HepG2 (cell line): ENCODE measurements around the gene HMCN1. TPM values are rescaled to one million over a fixed set of nuclear protein-coding genes. Genes with fewer than 3 reads are reported as not detected.
"Not testable (repeated sequence)": the region's sequence is repeated elsewhere in the genome, so short reads cannot be mapped to it uniquely, and the experiment has no call there.

ENCODE experiments used
- ATAC-seq: fragments of 200-7000 bp; cut with Tn5 transposase; 3 replicates; pipeline ENCODE4 v1.9.1; 2020; ENCODE audit warnings: mild to moderate bottlenecking, moderate library complexity
- BruUV-seq: library from RNA; stranded (reverse); fragments of 400-500 nt; replicated peaks from 2 replicates; lab custom pipeline; 2021; lab: Mats Ljungman, UMichigan
- CTCF ChIA-PET: fragments of 300-600 bp; formaldehyde crosslinking; extraction: SDS; loops from one replicate; lab custom pipeline; 2021; ENCODE audit warnings: low total read pairs, inconsistent platforms, low intra/inter-chr PET ratio; lab: Yijun Ruan, JAX
- POLR2A ChIA-PET: fragments of 350-600 bp; sonication (Branson Sonifier 250); formaldehyde crosslinking; loops from one replicate; lab custom pipeline; 2020; ENCODE audit warnings: antibody characterized with exemption, inconsistent platforms; lab: Yijun Ruan, JAX
- DNase-seq: peaks from one replicate; pipeline ENCODE4 v3.0.0-alpha.2; 2015; ENCODE audit warnings: low spot score
- FAIRE-seq: peaks from 3 replicates; lab custom pipeline; 2011; peaks lifted over from hg19 to GRCh38; lab: Jason Lieb, UNC
- H2AFZ ChIP-seq: one replicate; pipeline ENCODE4 v1.6.1; 2011; ENCODE audit warnings: low read length, inconsistent platforms
- H3K27ac ChIP-seq: fragments of 300-600 bp; 3 replicates; pipeline ENCODE4 v1.8.0; 2011; ENCODE audit warnings: mixed run types, mild to moderate bottlenecking, mixed read lengths, low read length, inconsistent platforms; ENCODE audit not compliant: insufficient read depth; ENCODE audit errors: extremely low read length
- H3K27me3 ChIP-seq, 2 experiments: fragments of 200-600 bp in 1 of 2; 2 replicates in 1 of 2; 3 replicates in 1 of 2; pipeline versions ENCODE4 v1.6.0 to v1.8.0; 2011; ENCODE audit warnings: low read length in 2 of 2, mild to moderate bottlenecking in 2 of 2, moderate library complexity in 2 of 2, inconsistent platforms in 1 of 2; ENCODE audit not compliant: insufficient read depth in 2 of 2, control insufficient read depth in 1 of 2
- H3K36me3 ChIP-seq, 2 experiments: fragments of 200-600 bp in 1 of 2; replicated peaks in 1 of 2; 2 replicates in 1 of 2; 3 replicates in 1 of 2; pipeline versions ENCODE4 v1.5.1 to v1.8.0; 2011; ENCODE audit warnings: low read length in 2 of 2, inconsistent platforms in 1 of 2; ENCODE audit not compliant: insufficient read depth in 2 of 2, control insufficient read depth in 1 of 2
- H3K4me1 ChIP-seq: 2 replicates; pipeline ENCODE4 v1.5.1; 2012; ENCODE audit warnings: low read length, inconsistent platforms; ENCODE audit not compliant: insufficient read depth
- H3K4me2 ChIP-seq: 2 replicates; pipeline ENCODE4 v1.6.0; 2011; ENCODE audit warnings: low read depth, low read length, inconsistent platforms
- H3K4me3 ChIP-seq, 3 experiments: fragments of 200-600 bp in 1 of 3; sonication (generic), shearing (Covaris generic) in 1 of 3; replicated peaks in 1 of 3; 2 replicates each; pipeline ENCODE4 v1.5.1; 2011 to 2016; ENCODE audit warnings: low read length in 3 of 3, inconsistent platforms in 2 of 3, low read depth in 2 of 3, mild to moderate bottlenecking in 2 of 3, control low read depth in 1 of 3, mixed read lengths in 1 of 3; ENCODE audit not compliant: insufficient read depth in 1 of 3
- H3K79me2 ChIP-seq: one replicate; pipeline ENCODE4 v1.6.1; 2011; ENCODE audit warnings: low read length, inconsistent platforms; ENCODE audit not compliant: insufficient read depth
- H3K9ac ChIP-seq: 2 replicates; pipeline ENCODE4 v1.6.0; 2011; ENCODE audit warnings: mild to moderate bottlenecking, low read depth, low read length, inconsistent platforms; ENCODE audit not compliant: insufficient read depth
- H3K9me3 ChIP-seq: 2 replicates; pipeline ENCODE4 v1.5.1; 2012; ENCODE audit warnings: mild to moderate bottlenecking, low read length
- H4K20me1 ChIP-seq: 2 replicates; pipeline ENCODE4 v1.6.0; 2011; ENCODE audit warnings: inconsistent platforms, mild to moderate bottlenecking, low read length, moderate library complexity; ENCODE audit not compliant: insufficient read depth
- ZFP36 ChIP-seq: fragments of 150-350 bp; IDR thresholded peaks from 2 replicates; pipeline ENCODE4 v1.6.1; 2018; ENCODE audit warnings: borderline replicate concordance, low read length, low read depth; ENCODE audit not compliant: partially characterized antibody
- WGBS: methylation state at CpG from one replicate; pipeline ENCODE4 v1.1.6; 2017; ENCODE audit warnings: low lambda C conversion rate; 5-methylcytosine and 5-hydroxymethylcytosine counted together
- in situ Hi-C: cut with HindIII; loops from 2 replicates; pipeline ENCODE4 v1.10.0; 2017; ENCODE audit warnings: low pct_unique_long_range_greater_than_20kb; ENCODE audit not compliant: extremely low pct_ligation_motif_present
- intact Hi-C: fragments of 100-400 bp; cut with micrococcal nuclease; formaldehyde crosslinking; loops from one replicate; pipeline ENCODE4 v1.10.0; 2022; ENCODE audit not compliant: unreplicated experiment
- polyA plus RNA-seq, 8 experiments: library from polyadenylated mRNA; depleted of rRNA in 3 of 8; stranded (reverse) in 7 of 8; unstranded in 1 of 8; fragments of >200 nt; fragmentation: Illumina TruSeq in 4 of 8; extraction: Trizol in 4 of 8; gene quantifications; 2 replicates each; pipeline versions ENCODE4 v1.2.1 to v1.2.3, GENCODE V29; 2011 to 2016; ENCODE audit warnings: low read depth in 4 of 8, missing spikeins in 1 of 8, mixed read lengths in 1 of 8; ENCODE audit not compliant: insufficient read depth in 1 of 8
- total RNA-seq, 5 experiments: library from RNA; depleted of rRNA; stranded (reverse); fragments of >200 nt; fragmentation: Illumina TruSeq; extraction: Trizol; gene quantifications; 2 replicates each; pipeline ENCODE4 v1.2.3, GENCODE V29; 2016; ENCODE audit warnings: low read depth in 1 of 5

Gene HMCN1
- total and polyA plus RNA-seq, 2 of the 13 experiments (the other 11 are each of a cell fraction or from before 2014, with no cell fraction given) = 0.03 TPM; not detected in 1

- no peak overlapping the region for H3K4me3 ChIP-seq
- no peak overlapping the region for H3K9ac ChIP-seq
- no peaks in the 10 kb centered on the region for H3K79me2 ChIP-seq
- H4K20me1 ChIP-seq = no peaks in the 10 kb centered on the region
- intact Hi-C loops = no loop called here
- no peaks in the 10 kb centered on the region for H3K4me1 ChIP-seq
- ATAC-seq = no peak
- BruUV-seq = no TSS peak
- ChIA-PET CTCF (no interaction called here), POLR2A (no interaction called here)
- in situ Hi-C loops = no loop called here
- no peak for FAIRE-seq
- no peaks in the 10 kb centered on the region for H3K9me3 ChIP-seq
- no peak for DNase-seq
- no peak overlapping the region for H3K4me2 ChIP-seq
- TF ChIP-seq ZFP36 = no peak
- H3K27ac ChIP-seq = no peak overlapping the region
- 2% methylated on average over 5 of the region's 5 CpGs for WGBS
- H2AFZ ChIP-seq = no peak overlapping the region
- H3K27me3 ChIP-seq = no peaks in the 10 kb centered on the region
- H3K36me3 ChIP-seq = no peaks in the 10 kb centered on the region
Observed at GRCh38 chr1:186183970-186184628, 449.9 kb downstream of the HMCN1 start.

GRCh38 chr1:186186251-186186650 lies 452.1 kb downstream of the HMCN1 start:
- H3K27me3 ChIP-seq, POLR2A ChIA-PET, H3K36me3 ChIP-seq, BruUV-seq, intact Hi-C loops, H3K27ac ChIP-seq, DNase-seq, H3K4me1 ChIP-seq, H3K9me3 ChIP-seq, CTCF ChIA-PET, H2AFZ ChIP-seq, in situ Hi-C loops, H3K4me2 ChIP-seq, ATAC-seq, FAIRE-seq, H3K79me2 ChIP-seq, H4K20me1 ChIP-seq, H3K9ac ChIP-seq, H3K4me3 ChIP-seq: not testable (repeated sequence)
- WGBS = 49% methylated on average over 6 of the region's 6 CpGs
